Tibial nerve (tissue), 4 donors: ENCODE results near the gene NENF.

Source experiments
- CTCF ChIP-seq, 5 experiments: fragments of 200-600 bp in 3 of 5; fragments of 450-650 bp in 2 of 5; sonication (generic) in 3 of 5; IDR thresholded peaks; one replicate each; pipeline ENCODE4 v1.5.1; 2016 to 2019; ENCODE audit warnings: antibody characterized with exemption in 5 of 5, mild to moderate bottlenecking in 3 of 5, moderate library complexity in 2 of 5
- EP300 ChIP-seq, 2 donors: sonication (generic); formaldehyde crosslinking; IDR thresholded peaks; one replicate each; pipeline ENCODE4 v1.6.1; 2017; ENCODE audit warnings: antibody characterized with exemption in 2 of 2, mild to moderate bottlenecking in 1 of 2
- POLR2A ChIP-seq, 2 donors: fragments of 450-650 bp; IDR thresholded peaks; one replicate each; pipeline ENCODE4 v1.6.1; 2017; ENCODE audit warnings: antibody characterized with exemption in 2 of 2, mild to moderate bottlenecking in 2 of 2, moderate library complexity in 2 of 2

GRCh38 chr1:212457740-212458338 is 25.1 kb downstream of the NENF start:
- TF ChIP-seq CTCF (IDR thresholded peaks at IDR 0.05) (peak in 4 of 5 experiments; percentile 21 to 28 (median 26)), POLR2A (IDR thresholded peaks at IDR 0.05) (no peak), EP300 (IDR thresholded peaks at IDR 0.05) (no peak)
